ENCODE data around the gene DGKQ. TPM values are rescaled to one million over a fixed set of nuclear protein-coding genes. Genes with fewer than 3 reads are reported as not detected.

Gene DGKQ
- total and polyA plus RNA-seq, 2 donors (not counting 3 experiments of a cell fraction or from before 2014, with no cell fraction given) = 15.8 to 20.2 TPM

DNA sequence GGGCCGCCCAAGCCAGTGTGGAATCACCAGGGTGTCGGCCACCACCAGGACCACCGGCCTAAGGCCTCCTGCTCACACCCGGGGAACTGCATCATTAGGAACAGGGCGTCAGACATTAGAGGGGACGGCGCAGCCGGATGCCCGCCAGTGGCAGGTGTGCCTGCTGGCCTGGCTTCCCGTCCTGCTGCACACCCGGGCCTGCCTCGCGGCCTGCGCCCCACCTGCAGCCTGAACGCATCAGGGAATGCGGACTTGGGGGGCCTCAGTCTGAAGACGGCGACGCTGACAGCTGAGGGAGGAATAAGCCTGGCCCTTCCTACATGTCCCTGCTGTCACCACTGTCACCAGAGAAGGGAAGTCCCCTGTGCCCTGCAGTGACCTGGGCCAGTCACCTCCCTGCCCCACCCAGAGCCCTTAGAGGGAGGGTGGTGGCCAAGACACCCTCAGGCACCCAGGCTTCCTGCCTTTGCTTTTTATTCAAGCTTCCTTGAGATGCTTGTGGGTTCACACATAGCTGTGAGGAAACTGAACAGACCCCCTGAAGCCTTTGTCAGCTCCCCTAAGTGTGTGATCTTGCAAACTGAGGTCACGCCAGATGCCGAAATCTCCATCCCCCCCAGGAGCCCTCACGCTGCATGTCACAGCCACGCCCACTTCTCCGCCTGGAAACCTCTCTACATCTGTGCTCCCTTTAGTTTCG is 3.2 kb downstream of the DGKQ start:
- no peak overlapping the region for H3K9ac ChIP-seq (replicated peaks; ENCODE audit: extremely low read depth, insufficient read depth, low read length)
- peaks cover 11% of the 10 kb centered on the region for H3K4me1 ChIP-seq (ENCODE audit: control insufficient read depth, extremely low read depth, insufficient read depth, low read length)
- no peaks in the 10 kb centered on the region for H3K79me2 ChIP-seq (ENCODE audit: control insufficient read depth, insufficient read depth, low read length)
- no peaks in the 10 kb centered on the region for H3K9me1 ChIP-seq (replicated peaks; ENCODE audit: control insufficient read depth, extremely low read depth, insufficient read depth, low read length)
- dilution Hi-C loops (cut with MboI; ENCODE audit: extremely low pct_ligation_motif_present, low sequenced_read_pairs) = no loop called here
- no peak overlapping the region for H3K4me3 ChIP-seq (replicated peaks in 1 of 3; ENCODE audit: insufficient read depth in 1 of 3, low read depth in 1 of 3, low read length in 3 of 3)
- POLR2A ChIA-PET = no interaction called here
- no peak for FAIRE-seq
- TF ChIP-seq EZH2 (IDR thresholded peaks at IDR 0.05; ENCODE audit: borderline replicate concordance, low read depth, low read length, severe bottlenecking) (no peak), CTCF (IDR thresholded peaks at IDR 0.05; ENCODE audit: extremely low read depth in 1 of 2, insufficient read depth in 1 of 2, low read depth in 1 of 2, low read length in 2 of 2) (no peak), POLR2A (IDR thresholded peaks at IDR 0.05; ENCODE audit: low read depth, low read length) (no peak), JUN (IDR thresholded peaks at IDR 0.05; ENCODE audit: borderline replicate concordance, insufficient read depth, insufficient read length, low read depth) (no peak), POLR2AphosphoS5 (IDR thresholded peaks at IDR 0.05; ENCODE audit: insufficient read depth, low read depth, low read length) (no peak), GATA2 (IDR thresholded peaks at IDR 0.05; ENCODE audit: insufficient read depth, insufficient read length, low read depth, low read length) (no peak), FOS (IDR thresholded peaks at IDR 0.05; ENCODE audit: borderline replicate concordance, insufficient read depth, low read length) (no peak), MYC (IDR thresholded peaks at IDR 0.05; ENCODE audit: low read depth, low read length) (no peak)
- TF ChIP-seq, protein P1, sequence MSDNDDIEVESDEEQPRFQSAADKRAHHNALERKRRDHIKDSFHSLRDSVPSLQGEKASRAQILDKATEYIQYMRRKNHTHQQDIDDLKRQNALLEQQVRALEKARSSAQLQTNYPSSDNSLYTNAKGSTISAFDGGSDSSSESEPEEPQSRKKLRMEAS (IDR thresholded peaks at IDR 0.05; ENCODE audit: insufficient read depth, insufficient read length) = no peak
- H3K27me3 ChIP-seq (ENCODE audit: control insufficient read depth in 2 of 2, insufficient read depth in 2 of 2, low read length in 2 of 2) = no peaks in the 10 kb centered on the region
- H3K36me3 ChIP-seq (ENCODE audit: control insufficient read depth in 2 of 2, extremely low read depth in 1 of 2, insufficient read depth in 2 of 2, low read length in 2 of 2) = peaks cover 0 to 11% of the 10 kb centered on the region in 2 experiments
- H4K20me1 ChIP-seq (replicated peaks; ENCODE audit: control insufficient read depth, extremely low read depth, insufficient read depth, low read length) = no peaks in the 10 kb centered on the region
- no peak overlapping the region for H3K27ac ChIP-seq (ENCODE audit: insufficient read depth, low read depth, low read length)
- intact Hi-C loops (cut with micrococcal nuclease) = no loop called here
- no peak overlapping the region for H3K4me2 ChIP-seq (ENCODE audit: insufficient read depth, low read length)
- DNase-seq (ENCODE audit: low read depth, low spot score) = no peak
- CTCF ChIA-PET = no interaction called here
- BruUV-seq (replicated peaks) = no TSS peak
- H3K9me3 ChIP-seq (replicated peaks; ENCODE audit: control insufficient read depth, insufficient read depth, low read length) = no peaks in the 10 kb centered on the region
- no peak overlapping the region for H2AFZ ChIP-seq (ENCODE audit: low read depth, low read length)

Measured in endothelial cell of umbilical vein (primary cell).